Measurements from ENCODE around the gene MBD3L1.

The MBD3L1 gene

DNA sequence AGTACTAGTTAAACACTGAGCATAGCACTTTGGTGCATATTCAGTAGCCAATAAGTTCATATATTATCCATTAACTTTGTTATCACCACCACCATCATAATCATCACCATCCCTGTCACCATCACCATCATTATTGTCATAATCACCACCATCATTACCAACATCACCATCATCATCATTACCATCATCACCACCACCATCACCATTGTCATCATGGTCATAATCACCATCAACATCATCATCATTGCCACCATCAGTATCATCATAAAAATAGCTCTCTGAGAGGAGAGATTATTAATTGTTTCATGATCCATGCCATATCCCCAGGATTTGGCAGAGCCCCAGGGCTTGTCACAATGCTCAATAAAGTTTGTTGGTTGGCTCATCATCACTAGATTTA lies 49.3 kb downstream of the MBD3L1 start:
- DNase-seq = no peak

DNA sequence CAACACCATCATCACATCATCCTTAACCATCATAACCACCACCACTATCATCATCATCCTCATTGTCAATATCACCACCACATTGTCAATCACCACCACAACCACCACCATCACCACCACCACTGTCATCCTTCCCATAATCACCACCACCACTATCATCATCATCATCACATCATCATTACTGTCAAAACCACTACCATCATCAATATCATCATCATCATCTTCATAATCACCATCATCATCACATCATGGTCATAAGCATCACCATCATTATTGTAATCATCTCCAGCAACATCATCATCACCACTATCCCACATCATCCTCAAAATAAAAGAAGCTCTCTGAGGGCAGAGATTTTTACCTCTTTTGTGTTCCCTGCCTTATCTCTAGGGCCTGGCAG lies 52.2 kb downstream of the MBD3L1 start:
- no peak for DNase-seq

DNA sequence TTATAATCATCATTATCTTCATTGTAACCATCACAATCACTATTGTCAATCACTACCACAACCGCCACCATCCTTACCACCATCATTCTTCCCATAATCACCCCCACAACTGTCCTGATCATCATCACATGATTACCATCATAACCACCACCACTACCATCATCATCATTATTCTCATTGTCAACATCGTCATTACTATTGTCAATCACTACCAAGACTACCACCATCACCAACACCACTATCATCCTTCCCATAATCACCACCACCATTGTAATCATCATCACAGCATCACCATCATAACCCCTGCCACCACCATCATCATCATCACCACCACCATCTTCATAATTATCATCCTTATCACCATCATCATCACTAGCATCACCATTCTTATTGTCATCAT lies 55.2 kb downstream of the MBD3L1 start:
- no peak for DNase-seq

DNA sequence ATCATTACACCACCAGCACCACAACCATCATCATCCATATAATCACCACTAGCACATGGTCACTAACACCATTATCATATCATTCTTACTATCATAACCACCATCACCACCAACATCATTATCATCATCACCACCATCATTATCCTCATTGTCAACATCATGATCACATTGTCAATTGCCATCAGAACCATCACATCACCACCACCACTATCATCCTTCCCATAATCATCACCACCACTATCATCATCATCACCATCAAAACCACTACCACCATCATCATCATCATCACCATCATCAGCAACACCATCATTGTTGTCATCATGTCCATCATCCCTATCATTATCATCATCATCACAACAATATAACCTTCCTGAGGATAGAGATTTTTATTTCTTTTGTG lies 58.1 kb downstream of the MBD3L1 start:
- DNase-seq = no peak
